DOHH2 (cell line): ENCODE measurements around the gene PLCB4.

ENCODE experiments used
- H3F3A ChIP-seq: fragments of 200-600 bp; sonication (generic), shearing (Covaris generic); 2 replicates; pipeline ENCODE4 v1.6.0; 2016; ENCODE audit warnings: antibody characterized with exemption, mild to moderate bottlenecking; ENCODE audit not compliant: control insufficient read depth, insufficient read depth
- H3K27ac ChIP-seq: fragments of 200-600 bp; sonication (generic); 2 replicates; pipeline ENCODE4 v1.5.1; 2014; ENCODE audit warnings: low read depth, mild to moderate bottlenecking, low read length, moderate library complexity
- H3K27me3 ChIP-seq: fragments of 200-600 bp; sonication (generic); 2 replicates; pipeline ENCODE4 v1.6.1; 2014; ENCODE audit warnings: mild to moderate bottlenecking, low read length, mixed read lengths; ENCODE audit not compliant: control insufficient read depth
- H3K36me3 ChIP-seq: fragments of 200-600 bp; sonication (generic); 2 replicates; pipeline ENCODE4 v1.6.1; 2014; ENCODE audit warnings: mild to moderate bottlenecking, low read length, moderate library complexity, mixed read lengths; ENCODE audit not compliant: control insufficient read depth
- H3K4me1 ChIP-seq: fragments of 200-600 bp; sonication (generic); 2 replicates; pipeline ENCODE4 v1.6.1; 2014; ENCODE audit warnings: mild to moderate bottlenecking, low read length, mixed read lengths; ENCODE audit not compliant: control insufficient read depth
- H3K4me2 ChIP-seq: fragments of 200-600 bp; sonication (generic); 2 replicates; pipeline ENCODE4 v1.6.0; 2014; ENCODE audit warnings: mild to moderate bottlenecking, low read length, moderate library complexity
- H3K4me3 ChIP-seq: fragments of 200-600 bp; sonication (generic); 2 replicates; pipeline ENCODE4 v1.5.1; 2014; ENCODE audit warnings: mild to moderate bottlenecking, low read length, mixed read lengths
- H3K79me2 ChIP-seq: fragments of 200-600 bp; sonication (generic); 2 replicates; pipeline ENCODE4 v1.6.1; 2014; ENCODE audit warnings: mild to moderate bottlenecking, low read length, mixed read lengths; ENCODE audit not compliant: control insufficient read depth
- H3K9me2 ChIP-seq: fragments of 200-600 bp; sonication (generic); replicated peaks from 2 replicates; pipeline ENCODE4 v1.6.1; 2014; ENCODE audit warnings: mild to moderate bottlenecking, low read length, mixed read lengths; ENCODE audit not compliant: control insufficient read depth
- H3K9me3 ChIP-seq: fragments of 200-600 bp; sonication (generic); 2 replicates; pipeline ENCODE4 v1.6.1; 2014; ENCODE audit warnings: antibody characterized with exemption, low read length, mixed read lengths; ENCODE audit not compliant: control insufficient read depth, insufficient read depth
- H4K20me1 ChIP-seq: fragments of 200-600 bp; sonication (generic); 2 replicates; pipeline ENCODE4 v1.6.0; 2014; ENCODE audit warnings: low read depth, mild to moderate bottlenecking, antibody characterized with exemption, low read length, moderate library complexity; ENCODE audit not compliant: control insufficient read depth, insufficient read depth
- CTCF ChIP-seq: fragments of 200-600 bp; sonication (generic); IDR thresholded peaks from one replicate; pipeline ENCODE4 v1.5.1; 2014; ENCODE audit warnings: antibody characterized with exemption, mild to moderate bottlenecking, low read depth, low read length; ENCODE audit not compliant: poor library complexity, severe bottlenecking
- EZH2phosphoT487 ChIP-seq: fragments of 200-600 bp; sonication (generic); IDR thresholded peaks from 2 replicates; pipeline ENCODE4 v1.6.1; 2017; ENCODE audit warnings: borderline replicate concordance, mild to moderate bottlenecking, antibody characterized with exemption, low read length, moderate library complexity, mixed read lengths

The PLCB4 gene

GRCh38 chr20:9487231-9487630 lies 418.3 kb downstream of the PLCB4 start:
- Histone ChIP-seq H3K36me3 (no peaks in the 10 kb centered on the region), H3K4me3 (no peak overlapping the region), H3K4me1 (peaks cover 3% of the 10 kb centered on the region), H3K27me3 (no peaks in the 10 kb centered on the region), H3K27ac (no peak overlapping the region), H3K79me2 (no peaks in the 10 kb centered on the region), H3F3A (no peaks in the 10 kb centered on the region), H4K20me1 (no peaks in the 10 kb centered on the region), H3K9me3 (no peaks in the 10 kb centered on the region), H3K9me2 (no peaks in the 10 kb centered on the region), H3K4me2 (no peak overlapping the region)
- no peak for TF ChIP-seq CTCF
- TF ChIP-seq EZH2phosphoT487, result no peak

- no peak overlapping the region for H3K4me2 ChIP-seq
Observed at GRCh38 chr20:9488063-9488462, 419.2 kb downstream of the PLCB4 start.

GRCh38 chr20:9490161-9490560 lies 421.3 kb downstream of the PLCB4 start:
- H3K4me2 ChIP-seq, result no peak overlapping the region
- no peaks in the 10 kb centered on the region for H3K9me2 ChIP-seq
- no peaks in the 10 kb centered on the region for H3K27me3 ChIP-seq
- H3F3A ChIP-seq, result no peaks in the 10 kb centered on the region
- no peak overlapping the region for H3K4me3 ChIP-seq
- no peak overlapping the region for H3K27ac ChIP-seq
- H3K36me3 ChIP-seq, result no peaks in the 10 kb centered on the region
- TF ChIP-seq CTCF, result no peak
- no peak for TF ChIP-seq EZH2phosphoT487
- no peaks in the 10 kb centered on the region for H3K4me1 ChIP-seq
- no peaks in the 10 kb centered on the region for H3K9me3 ChIP-seq
- no peaks in the 10 kb centered on the region for H4K20me1 ChIP-seq
- no peaks in the 10 kb centered on the region for H3K79me2 ChIP-seq

More at GRCh38 chr20:9488063-9488462, 419.2 kb downstream of the PLCB4 start:
- no peaks in the 10 kb centered on the region for H3K27me3 ChIP-seq
- no peaks in the 10 kb centered on the region for H3F3A ChIP-seq
- no peaks in the 10 kb centered on the region for H3K79me2 ChIP-seq
- no peaks in the 10 kb centered on the region for H4K20me1 ChIP-seq
- H3K4me3 ChIP-seq, result no peak overlapping the region
- H3K9me2 ChIP-seq, result no peaks in the 10 kb centered on the region
- no peaks in the 10 kb centered on the region for H3K36me3 ChIP-seq
- H3K4me1 ChIP-seq, result no peaks in the 10 kb centered on the region
- TF ChIP-seq CTCF (no peak), EZH2phosphoT487 (no peak)
- H3K9me3 ChIP-seq, result no peaks in the 10 kb centered on the region
- no peak overlapping the region for H3K27ac ChIP-seq
